HG03575 (cell line): Measurements from ENCODE around the gene RFXAP.
"Not testable (repeated sequence)": the region's sequence is repeated elsewhere in the genome, so short reads cannot be mapped to it uniquely, and the experiment has no call there.

Experiments used
- ATAC-seq: cut with Tn5 transposase; IDR thresholded peaks from one replicate; pipeline ENCODE4 v1.9.1; 2021; ENCODE audit not compliant: unreplicated experiment, insufficient number of reproducible peaks, low FRiP score; ENCODE audit errors: extremely low read depth

RFXAP gene

GRCh38 chr13:36818804-36819738 lies at the start of gene RFXAP:
Gene RFXAP (plus strand): TSS chr13:36819222. CDS start chr13:36819358, 136 bp downstream.
- ATAC-seq, result peak; percentile 32

- no peak for ATAC-seq
Observed at GRCh38 chr13:36769545-36769944, 49.5 kb upstream of the RFXAP start.

GRCh38 chr13:36770741-36771140 lies 48.3 kb upstream of the RFXAP start:
- ATAC-seq, result no peak

GRCh38 chr13:36772853-36773252 lies 46.2 kb upstream of the RFXAP start:
- ATAC-seq, result no peak

GRCh38 chr13:36774931-36775330 lies 44.1 kb upstream of the RFXAP start:
- ATAC-seq, result no peak

GRCh38 chr13:36776175-36776574 lies 42.8 kb upstream of the RFXAP start:
- no peak for ATAC-seq

GRCh38 chr13:36778083-36778671 lies 40.8 kb upstream of the RFXAP start:
- ATAC-seq, result no peak

GRCh38 chr13:36783890-36784289 lies 35.1 kb upstream of the RFXAP start:
- no peak for ATAC-seq

- not testable (repeated sequence) for ATAC-seq
Observed at GRCh38 chr13:36786175-36786574, 32.8 kb upstream of the RFXAP start.

- ATAC-seq, result no peak
Observed at GRCh38 chr13:36787181-36787580, 31.8 kb upstream of the RFXAP start.

- ATAC-seq, result no peak
Observed at GRCh38 chr13:36788276-36788675, 30.7 kb upstream of the RFXAP start.

- no peak for ATAC-seq
Observed at GRCh38 chr13:36789061-36789460, 30.0 kb upstream of the RFXAP start.

GRCh38 chr13:36789730-36790129 lies 29.3 kb upstream of the RFXAP start:
- ATAC-seq, result no peak

- no peak for ATAC-seq
Observed at GRCh38 chr13:36794706-36795105, 24.3 kb upstream of the RFXAP start.

GRCh38 chr13:36795463-36795862 lies 23.6 kb upstream of the RFXAP start:
- no peak for ATAC-seq

GRCh38 chr13:36796052-36796451 lies 23.0 kb upstream of the RFXAP start:
- ATAC-seq, result no peak

GRCh38 chr13:36801035-36801434 lies 18.0 kb upstream of the RFXAP start:
- ATAC-seq, result no peak

- ATAC-seq, result no peak
Observed at GRCh38 chr13:36804588-36804987, 14.4 kb upstream of the RFXAP start.

- ATAC-seq, result no peak
Observed at GRCh38 chr13:36806102-36806501, 12.9 kb upstream of the RFXAP start.

- ATAC-seq, result no peak
Observed at GRCh38 chr13:36807616-36808015, 11.4 kb upstream of the RFXAP start.
